Measurements from ENCODE around the gene APC.
"Not testable (repeated sequence)": the region's sequence is repeated elsewhere in the genome, so short reads cannot be mapped to it uniquely, and the experiment has no call there.

Gene APC

GRCh38 chr5:112737463-112738190 is at the start of gene APC:
APC (plus strand) TSS chr5:112737885; CDS start chr5:112754891, 17,006 bp downstream.
- peak; percentile 67 for DNase-seq

GRCh38 chr5:112689155-112689909 is 48.4 kb upstream of the APC start:
- no peak for DNase-seq

- no peak for DNase-seq
Observed at GRCh38 chr5:112690605-112691338, 46.9 kb upstream of the APC start.

- no peak for DNase-seq
Observed at GRCh38 chr5:112691339-112691680, 46.4 kb upstream of the APC start.

- DNase-seq: no peak
Observed at GRCh38 chr5:112691758-112692157, 45.9 kb upstream of the APC start.

- no peak for DNase-seq
Observed at GRCh38 chr5:112692472-112692871, 45.2 kb upstream of the APC start.

- no peak for DNase-seq
Observed at GRCh38 chr5:112693301-112693700, 44.4 kb upstream of the APC start.

- DNase-seq: no peak
Observed at GRCh38 chr5:112694853-112695709, 42.6 kb upstream of the APC start.

- DNase-seq: peak; percentile 29
Observed at GRCh38 chr5:112696786-112697185, 40.9 kb upstream of the APC start.

GRCh38 chr5:112697322-112697721 is 40.4 kb upstream of the APC start:
- peak; percentile 70 for DNase-seq

- no peak for DNase-seq
Observed at GRCh38 chr5:112697833-112698232, 39.9 kb upstream of the APC start.

GRCh38 chr5:112703866-112704820 is 33.5 kb upstream of the APC start:
- DNase-seq: no peak

- no peak for DNase-seq
Observed at GRCh38 chr5:112706446-112707016, 31.2 kb upstream of the APC start.

- DNase-seq: peak; percentile 91
Observed at GRCh38 chr5:112707187-112708102, 30.2 kb upstream of the APC start.

GRCh38 chr5:112708103-112708622 is 29.5 kb upstream of the APC start:
- DNase-seq: no peak

GRCh38 chr5:112709416-112709815 is 28.3 kb upstream of the APC start:
- DNase-seq: no peak

GRCh38 chr5:112710896-112711295 is 26.8 kb upstream of the APC start:
- no peak for DNase-seq

- no peak for DNase-seq
Observed at GRCh38 chr5:112711436-112711835, 26.2 kb upstream of the APC start.

GRCh38 chr5:112713206-112713605 is 24.5 kb upstream of the APC start:
- DNase-seq: no peak

- DNase-seq: not testable (repeated sequence)
Observed at GRCh38 chr5:112716895-112717294, 20.8 kb upstream of the APC start.
